Lower lobe of right lung (tissue), 2 donors: ENCODE measurements around the gene RHOC. TPM values are rescaled to one million over a fixed set of nuclear protein-coding genes. Genes with fewer than 3 reads are reported as not detected.
"Not testable (repeated sequence)": the region's sequence is repeated elsewhere in the genome, so short reads cannot be mapped to it uniquely, and the experiment has no call there.

Experiments
- ATAC-seq, 2 donors: fragments of 200-7000 bp; cut with Tn5 transposase; one replicate each; pipeline ENCODE4 v1.9.1; 2020 to 2022; ENCODE audit warnings: mild to moderate bottlenecking in 2 of 2, moderate library complexity in 2 of 2
- DNase-seq: peaks from one replicate; pipeline ENCODE4 v3.0.0-alpha.2; 2020
- H3K27ac ChIP-seq: fragments of 200-600 bp; one replicate; pipeline ENCODE4 v1.8.0; 2022
- H3K27me3 ChIP-seq: fragments of 200-600 bp; one replicate; pipeline ENCODE4 v1.8.0; 2022; ENCODE audit warnings: low read depth
- H3K36me3 ChIP-seq: fragments of 200-600 bp; one replicate; pipeline ENCODE4 v1.8.0; 2022; ENCODE audit warnings: mild to moderate bottlenecking
- H3K4me1 ChIP-seq: fragments of 200-600 bp; one replicate; pipeline ENCODE4 v1.8.0; 2022
- H3K4me3 ChIP-seq: fragments of 200-600 bp; one replicate; pipeline ENCODE4 v1.8.0; 2022; ENCODE audit warnings: mild to moderate bottlenecking
- H3K9me3 ChIP-seq: fragments of 200-600 bp; one replicate; pipeline ENCODE4 v1.8.0; 2022
- CTCF ChIP-seq: fragments of 200-600 bp; IDR thresholded peaks from one replicate; pipeline ENCODE4 v1.8.0; 2022; ENCODE audit warnings: antibody characterized with exemption, mild to moderate bottlenecking
- intact Hi-C: fragments of 100-400 bp; cut with DNase I; formaldehyde crosslinking; loops from one replicate; pipeline ENCODE4 v1.11.0; 2022
- total RNA-seq: library from RNA; stranded (reverse); fragmentation: NEBNext Ultra II Directional; extraction: Animal tissue kit (Norgen Biotek cat#: 25700); gene quantifications from one replicate; pipeline ENCODE4 v1.2.1, GENCODE V29; 2021
- donor health status: DM: no; HTN: yes; CAD: no; lungs with severe emphysema.

RHOC gene
- total RNA-seq, 1 donor from 2014 or later = 126 TPM

- H3K4me3 ChIP-seq = no peak overlapping the region
- no peaks in the 10 kb centered on the region for H3K36me3 ChIP-seq
- H3K9me3 ChIP-seq = no peaks in the 10 kb centered on the region
- H3K27ac ChIP-seq = no peak overlapping the region
- no peaks in the 10 kb centered on the region for H3K4me1 ChIP-seq
- peaks cover 12% of the 10 kb centered on the region for H3K27me3 ChIP-seq
- DNase-seq = no peak
- intact Hi-C loops = no loop called here
- ATAC-seq = no peak
- TF ChIP-seq CTCF = no peak
Measured at GRCh38 chr1:112737573-112737972, 30.6 kb upstream of the RHOC start.

- Histone ChIP-seq H3K4me3 (no peak overlapping the region), H3K27me3 (peaks cover 6% of the 10 kb centered on the region), H3K27ac (no peak overlapping the region), H3K4me1 (no peaks in the 10 kb centered on the region), H3K36me3 (no peaks in the 10 kb centered on the region), H3K9me3 (no peaks in the 10 kb centered on the region)
- no peak for TF ChIP-seq CTCF
- intact Hi-C loops = no loop called here
- DNase-seq (no peak), ATAC-seq (no peak)
Measured at GRCh38 chr1:112735752-112736151, 28.8 kb upstream of the RHOC start.

- no peaks in the 10 kb centered on the region for H3K36me3 ChIP-seq
- ATAC-seq = no peak
- no peaks in the 10 kb centered on the region for H3K4me1 ChIP-seq
- intact Hi-C loops = no loop called here
- H3K27ac ChIP-seq = no peak overlapping the region
- DNase-seq = no peak
- H3K27me3 ChIP-seq = no peaks in the 10 kb centered on the region
- H3K4me3 ChIP-seq = no peak overlapping the region
- no peak for TF ChIP-seq CTCF
- no peaks in the 10 kb centered on the region for H3K9me3 ChIP-seq
Measured at GRCh38 chr1:112731451-112731850, 24.5 kb upstream of the RHOC start.

GRCh38 chr1:112729909-112730308, 23.0 kb upstream of the RHOC start:
- H3K36me3 ChIP-seq = no peaks in the 10 kb centered on the region
- no peaks in the 10 kb centered on the region for H3K4me1 ChIP-seq
- no peak overlapping the region for H3K27ac ChIP-seq
- H3K9me3 ChIP-seq = no peaks in the 10 kb centered on the region
- ATAC-seq (no peak), DNase-seq (no peak)
- H3K4me3 ChIP-seq = no peak overlapping the region
- intact Hi-C loops = no loop called here
- H3K27me3 ChIP-seq = no peaks in the 10 kb centered on the region
- TF ChIP-seq CTCF = no peak

- intact Hi-C loops, H3K9me3 ChIP-seq, H3K27me3 ChIP-seq, H3K27ac ChIP-seq, ATAC-seq, H3K36me3 ChIP-seq, H3K4me3 ChIP-seq, DNase-seq, H3K4me1 ChIP-seq: not testable (repeated sequence)
Measured at GRCh38 chr1:112729011-112729410, 22.1 kb upstream of the RHOC start.

- H3K4me3 ChIP-seq, intact Hi-C loops, DNase-seq, H3K36me3 ChIP-seq, H3K4me1 ChIP-seq, H3K27ac ChIP-seq, H3K27me3 ChIP-seq, ATAC-seq, H3K9me3 ChIP-seq: not testable (repeated sequence)
Measured at GRCh38 chr1:112728306-112728971, 21.5 kb upstream of the RHOC start.
